Fibroblast of peridontal ligament (primary cell): ENCODE data around the gene TMEM40.
"Not testable (repeated sequence)": the region's sequence is repeated elsewhere in the genome, so short reads cannot be mapped to it uniquely, and the experiment has no call there.

Experiments
- DNase-seq: peaks from one replicate; pipeline ENCODE4 v3.0.0-alpha.2; 2010; ENCODE audit errors: extremely low read depth

The TMEM40 gene

DNA sequence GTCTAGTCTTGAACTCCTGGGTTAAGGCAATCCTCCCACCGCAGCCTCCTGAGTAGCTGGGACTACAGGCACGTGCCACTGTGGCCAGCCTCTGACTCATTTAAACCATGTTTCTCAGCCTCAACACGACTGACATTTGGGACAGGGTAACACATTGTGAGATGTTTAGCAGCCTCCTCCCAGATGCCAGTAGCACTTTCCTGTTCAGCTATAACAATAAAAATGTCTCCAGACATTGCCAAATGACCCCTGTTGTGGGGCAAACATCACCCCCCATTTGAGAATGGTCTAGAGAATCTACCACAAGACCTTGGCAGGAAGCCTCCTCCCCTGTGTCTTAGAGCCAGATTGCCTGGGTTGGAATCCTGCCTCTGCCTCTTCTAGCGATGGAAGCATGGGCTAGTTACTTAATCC is 8.4 kb downstream of the TMEM40 start:
- DNase-seq, result peak; percentile 88

DNA sequence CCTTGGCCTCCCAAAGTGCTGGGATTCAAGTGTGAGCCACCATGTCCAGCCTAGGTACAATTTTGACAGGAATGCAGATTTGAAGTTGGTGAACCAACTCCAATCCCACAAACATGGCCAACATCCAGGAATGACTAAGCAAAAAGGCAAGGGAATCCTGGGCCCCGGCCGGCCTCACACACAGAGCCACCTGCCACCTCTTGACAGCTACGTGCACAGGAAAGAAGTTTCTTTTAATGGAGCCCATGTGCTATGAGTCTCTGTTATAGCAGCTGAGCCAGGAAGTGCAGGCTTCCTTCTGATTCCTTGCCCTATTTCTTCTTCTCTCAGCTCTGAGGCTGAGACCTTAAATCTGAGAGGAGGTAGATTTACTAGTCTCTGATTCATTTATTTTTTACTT is 8.8 kb downstream of the TMEM40 start:
- peak; percentile 82 for DNase-seq

DNA sequence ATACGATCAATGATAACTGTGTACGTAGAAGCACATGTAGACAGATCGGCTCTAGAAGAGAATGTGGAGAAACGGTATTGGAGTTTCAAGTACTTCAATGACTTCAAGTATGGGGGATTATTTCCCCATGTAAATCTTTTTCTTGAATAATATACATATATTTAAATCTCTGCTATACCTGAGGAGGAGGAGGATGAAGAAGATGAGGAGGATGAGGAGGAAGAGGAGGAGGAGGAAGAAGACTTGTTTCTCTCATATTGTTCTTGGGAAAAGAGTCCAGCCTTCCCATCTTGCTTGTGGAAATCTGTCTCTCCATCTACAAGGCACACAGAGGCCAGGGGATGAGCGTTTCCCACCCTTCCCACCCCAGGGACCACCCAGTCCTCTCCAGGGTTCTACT is 10.6 kb downstream of the TMEM40 start:
- DNase-seq, result no peak

DNA sequence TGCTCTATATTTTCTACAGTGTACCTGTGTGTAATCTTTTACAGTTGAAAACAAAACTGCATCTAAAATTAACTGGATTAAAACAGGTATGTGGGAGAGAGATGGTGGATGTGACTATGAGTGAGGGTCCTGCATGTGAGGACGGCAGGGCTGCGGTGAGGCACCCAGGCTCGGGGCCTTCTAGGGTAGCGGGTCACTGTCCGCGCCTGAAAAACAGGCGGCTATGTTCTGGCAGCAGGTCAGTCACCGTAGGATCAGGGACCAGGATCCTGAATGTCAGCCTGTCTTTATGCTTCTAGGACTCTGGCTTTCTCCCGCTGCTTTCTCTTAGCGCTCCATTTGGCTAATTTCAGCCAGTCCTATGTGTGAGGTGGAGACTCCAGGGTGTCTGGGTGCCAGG is 12.6 kb downstream of the TMEM40 start:
- DNase-seq, result no peak

DNA sequence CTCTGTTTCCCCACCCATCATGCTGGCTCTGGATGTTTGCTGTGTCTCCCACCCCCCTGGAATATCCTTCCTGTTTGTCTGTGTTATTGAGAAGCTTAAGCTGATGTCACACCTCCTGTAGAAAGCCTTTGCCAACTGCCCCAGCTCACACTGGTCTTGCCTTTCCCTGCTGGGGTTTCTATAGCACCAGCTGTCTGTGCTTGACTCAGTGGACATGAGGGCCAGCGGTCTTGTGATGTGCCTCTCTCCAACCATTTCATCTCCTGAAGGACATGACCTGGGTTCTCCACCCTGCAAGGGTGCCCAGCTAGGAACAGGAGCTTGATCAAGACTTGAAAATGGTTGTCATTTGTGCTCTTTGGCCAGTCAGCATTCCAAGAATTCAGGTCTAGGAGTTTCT is 14.7 kb downstream of the TMEM40 start:
- DNase-seq, result no peak

DNA sequence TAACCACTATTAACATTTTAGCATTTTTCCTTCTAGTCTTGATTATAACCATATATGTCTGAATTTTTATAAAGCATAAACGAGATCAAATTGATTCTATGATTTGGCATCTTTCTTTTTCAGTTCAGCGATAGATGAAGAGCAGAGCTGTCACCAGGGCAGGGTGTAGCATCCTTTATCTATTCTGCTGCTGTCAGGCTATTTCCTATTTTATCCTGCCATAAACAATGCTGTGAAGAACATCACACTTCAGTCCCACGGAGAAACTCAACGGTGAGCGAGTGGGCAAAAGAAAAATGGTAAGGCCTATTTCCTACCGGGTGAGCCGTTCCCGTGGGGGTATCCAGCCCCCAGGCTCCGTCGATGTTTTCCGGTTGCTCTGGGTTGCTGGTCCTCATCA is 15.5 kb downstream of the TMEM40 start:
- DNase-seq, result no peak

DNA sequence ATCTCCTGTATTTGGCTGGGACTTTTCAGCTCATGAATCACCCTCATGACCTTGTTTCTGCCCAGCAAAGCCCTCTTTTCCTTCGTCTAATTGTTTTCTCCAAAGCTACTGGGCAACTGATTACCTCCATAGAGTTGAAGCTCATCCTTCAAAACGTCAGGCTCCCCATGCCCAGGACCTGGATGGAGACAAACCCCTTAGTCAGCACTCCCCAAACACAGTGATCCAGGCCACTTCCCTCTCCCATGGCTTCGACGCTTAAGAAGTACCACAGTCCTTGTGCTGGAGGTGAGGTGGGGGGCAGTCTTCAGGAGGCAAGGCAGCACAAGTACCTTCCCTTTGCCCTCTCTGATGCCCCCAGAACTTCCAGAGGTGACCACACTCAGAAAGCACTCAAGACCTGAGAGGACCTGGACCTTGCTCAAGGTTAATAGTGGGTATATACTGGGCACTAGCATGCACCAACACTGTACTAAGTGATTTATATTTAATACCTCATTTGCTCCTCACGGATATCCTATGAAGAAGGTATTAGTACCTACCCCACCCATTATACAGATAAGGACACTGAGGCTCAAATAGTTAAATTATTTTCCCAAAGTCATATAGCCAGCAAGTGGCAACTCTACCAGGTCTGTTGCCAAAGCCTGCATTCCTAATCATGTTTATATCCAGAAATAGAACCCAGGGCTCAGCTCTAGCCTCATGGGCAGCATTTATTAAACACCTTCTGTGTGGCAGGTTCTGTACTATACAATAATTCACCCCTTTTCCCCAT is 16.5 kb downstream of the TMEM40 start:
- DNase-seq, result no peak

DNA sequence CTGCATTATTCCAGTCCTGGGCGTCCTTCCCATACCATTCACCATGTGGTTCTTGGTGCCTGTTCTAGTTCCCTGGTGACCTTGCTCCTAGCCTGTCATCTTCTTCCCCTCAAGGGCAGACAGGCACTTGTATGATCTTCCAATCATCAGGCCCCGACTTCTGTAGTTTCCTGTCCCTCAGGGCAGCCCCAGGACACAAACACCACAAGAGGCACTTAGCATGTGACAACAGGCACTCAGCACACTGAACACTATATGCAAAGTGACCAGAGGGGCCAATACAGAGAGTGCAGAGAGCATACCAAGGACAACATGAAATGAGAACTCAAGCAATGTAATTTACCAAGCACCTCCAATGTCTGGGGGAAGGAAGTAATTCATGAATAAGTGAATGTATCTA is 17.9 kb downstream of the TMEM40 start:
- DNase-seq, result no peak

DNA sequence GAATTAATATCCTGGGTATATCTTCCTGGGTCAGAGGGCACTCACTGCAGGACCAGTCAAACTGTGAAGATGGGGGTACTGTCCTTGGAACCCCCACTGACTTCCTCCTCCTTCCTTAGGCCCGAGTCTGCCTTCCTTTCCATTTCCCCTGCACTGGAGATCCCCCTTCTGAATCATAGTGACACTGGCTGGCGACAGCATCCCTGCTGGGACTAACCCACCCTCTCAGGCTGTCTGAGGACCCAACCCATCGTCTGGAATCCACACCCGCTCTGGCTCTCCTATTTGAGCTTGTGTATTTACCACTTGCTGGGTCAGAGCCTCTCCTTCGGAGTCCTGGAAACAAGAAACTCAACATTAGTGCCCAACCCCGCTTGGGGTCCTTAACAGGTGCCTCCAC is 21.2 kb downstream of the TMEM40 start:
- DNase-seq, result no peak

DNA sequence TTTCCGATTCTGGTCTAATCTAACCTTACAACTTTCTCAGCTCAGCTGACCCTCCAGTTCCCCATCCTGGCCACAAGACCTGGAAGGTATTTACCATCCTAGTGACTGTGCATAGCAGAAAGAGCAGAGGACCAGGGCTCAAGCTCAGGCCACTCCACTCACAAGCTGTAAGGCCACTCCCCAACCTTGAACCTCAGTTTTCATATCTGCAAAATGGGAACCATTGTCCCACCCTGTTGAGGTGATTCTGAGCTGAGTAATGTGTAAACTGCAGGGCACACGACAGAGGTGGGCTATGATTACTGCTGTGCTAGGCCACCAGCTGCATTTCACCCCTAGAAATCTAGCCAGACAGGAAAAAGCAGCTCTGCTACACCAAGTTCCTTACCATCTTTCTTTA is 21.7 kb downstream of the TMEM40 start:
- no peak for DNase-seq

DNA sequence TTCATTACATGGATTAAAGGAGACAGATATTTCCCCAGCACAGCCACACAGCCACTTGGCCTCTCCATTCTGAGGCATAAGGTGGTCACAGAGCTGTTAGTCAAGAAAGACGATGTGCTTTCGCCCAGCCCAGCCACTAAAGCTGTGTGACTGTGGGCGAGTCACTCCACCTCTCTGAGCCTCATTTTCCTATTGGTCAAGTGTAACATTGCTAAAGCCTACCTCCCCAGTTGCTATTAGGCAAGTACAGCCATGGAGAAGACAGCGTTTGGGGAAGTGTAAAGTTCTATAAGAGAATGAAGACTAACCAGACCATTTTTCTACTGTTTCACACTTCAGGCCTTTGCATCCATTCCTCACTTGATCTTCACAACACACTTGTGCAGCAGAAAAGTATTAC is 24.1 kb downstream of the TMEM40 start:
- no peak for DNase-seq

DNA sequence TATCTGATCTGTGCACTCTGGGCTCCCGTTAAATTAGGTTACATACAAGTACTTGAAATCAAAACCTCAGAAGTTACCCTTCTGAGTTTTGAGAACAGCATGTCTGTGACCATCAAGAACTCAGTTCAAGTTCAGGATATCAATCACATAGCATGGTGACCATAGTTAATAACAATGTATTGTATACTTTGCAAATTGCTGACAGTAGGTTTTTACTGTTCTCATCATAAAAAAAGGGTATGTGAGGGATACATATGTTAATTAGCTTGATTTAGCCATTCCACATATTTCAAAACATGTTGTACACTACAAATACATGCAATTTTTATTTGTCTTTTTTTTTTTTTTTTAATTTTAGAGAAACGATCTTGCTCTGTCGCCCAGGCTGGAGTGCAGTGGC is 25.5 kb downstream of the TMEM40 start:
- DNase-seq, result no peak

DNA sequence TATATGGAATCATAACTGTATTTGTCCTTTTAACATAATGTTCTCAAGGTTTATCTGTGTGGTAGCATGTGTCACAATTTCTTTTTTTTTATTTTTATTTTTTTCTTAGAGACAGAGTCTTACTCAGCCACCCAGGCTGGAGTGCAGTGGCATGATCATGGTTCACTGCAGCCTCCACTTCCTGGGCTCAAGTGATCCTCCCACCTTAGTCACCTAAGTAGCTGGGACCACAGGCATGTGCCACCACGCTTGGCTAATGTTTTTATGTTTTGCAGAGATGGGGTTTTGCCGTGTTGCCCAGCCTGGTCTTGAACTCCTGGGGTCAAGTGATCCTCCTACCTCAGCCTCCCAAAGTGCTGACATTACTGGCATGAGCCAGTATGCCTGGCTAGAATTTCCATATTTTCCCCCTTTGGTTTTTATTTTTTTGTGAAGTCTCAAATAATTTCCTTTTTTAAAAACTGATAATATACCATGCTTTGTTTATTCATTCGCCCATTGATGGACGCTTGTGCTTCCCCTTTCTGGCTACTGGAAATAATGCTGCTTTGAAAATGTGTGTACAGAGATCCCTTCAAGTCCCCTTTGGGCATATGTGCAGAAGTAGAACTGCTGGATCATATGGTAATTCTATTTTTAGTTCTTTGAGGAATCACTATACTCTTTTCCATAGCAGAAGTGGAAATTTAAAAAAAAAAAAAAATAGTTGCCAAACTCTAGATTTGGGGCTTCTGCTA is 28.4 kb downstream of the TMEM40 start:
- DNase-seq, result no peak

DNA sequence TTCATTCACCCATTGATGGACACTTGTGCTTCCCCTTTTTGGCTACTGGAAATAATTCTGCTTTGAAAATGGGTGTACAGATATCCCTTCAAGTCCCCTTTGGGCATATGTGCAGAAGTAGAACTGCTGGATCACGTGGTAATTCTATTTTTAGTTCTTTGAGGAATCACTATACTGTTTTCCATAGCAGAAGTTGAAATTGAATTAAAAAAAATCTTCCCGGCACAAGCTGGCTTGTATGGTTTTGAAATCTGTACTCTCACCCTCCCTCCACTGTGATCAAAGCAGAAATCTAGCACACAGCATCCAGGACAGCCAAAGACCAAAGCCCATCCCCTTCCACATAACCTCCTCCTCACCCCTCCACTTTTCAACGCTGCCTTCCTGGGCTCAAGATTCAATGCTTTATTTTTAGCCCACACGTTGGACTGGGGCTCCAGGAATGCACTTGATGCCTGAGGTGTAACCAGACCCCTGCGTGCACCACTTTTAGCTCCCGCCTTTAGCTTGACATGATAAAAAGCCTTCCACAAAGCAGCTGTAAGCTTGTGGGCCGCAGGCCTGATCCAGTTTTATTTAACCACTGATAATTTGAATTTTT is 29.9 kb downstream of the TMEM40 start:
- DNase-seq, result no peak

DNA sequence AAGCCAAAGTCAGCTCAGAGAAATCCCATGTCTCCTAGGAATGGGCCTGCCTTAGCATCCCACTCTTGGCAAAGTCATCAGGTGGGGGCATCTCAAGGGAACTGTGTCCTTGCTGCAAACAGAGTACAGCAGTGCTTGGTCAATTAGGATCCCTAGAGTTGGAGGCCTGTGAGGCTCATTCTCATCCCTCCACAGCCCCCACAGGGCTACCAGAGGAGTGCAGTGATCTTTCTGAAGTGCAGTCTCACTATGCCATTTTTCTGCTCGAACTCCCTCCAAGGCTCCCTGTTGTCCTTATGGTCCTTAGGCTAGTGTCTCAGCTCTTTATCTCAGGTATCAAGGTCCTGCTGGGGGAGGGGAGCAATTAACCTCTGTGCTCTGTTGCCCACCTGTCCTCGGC is 31.1 kb downstream of the TMEM40 start:
- DNase-seq, result no peak

DNA sequence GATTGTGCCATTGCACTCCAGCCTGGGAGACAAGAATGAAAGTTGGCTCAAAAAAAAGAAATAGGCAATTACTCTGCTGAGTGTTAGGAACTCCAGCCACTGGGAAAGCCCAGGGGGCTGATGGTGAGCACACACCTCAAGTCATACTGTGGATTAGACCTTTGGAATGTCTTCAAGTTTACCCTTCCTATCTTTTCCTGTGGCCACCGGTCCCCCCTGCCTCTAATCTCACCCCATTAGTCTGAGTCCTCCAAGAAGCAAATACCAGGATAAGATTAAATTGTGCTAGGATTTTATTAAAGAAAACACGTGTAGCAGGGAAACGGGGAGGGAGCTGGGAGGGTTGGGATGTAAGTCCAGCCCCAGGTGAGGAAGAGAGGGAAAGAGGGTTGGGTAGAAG is 31.6 kb downstream of the TMEM40 start:
- DNase-seq, result no peak

DNA sequence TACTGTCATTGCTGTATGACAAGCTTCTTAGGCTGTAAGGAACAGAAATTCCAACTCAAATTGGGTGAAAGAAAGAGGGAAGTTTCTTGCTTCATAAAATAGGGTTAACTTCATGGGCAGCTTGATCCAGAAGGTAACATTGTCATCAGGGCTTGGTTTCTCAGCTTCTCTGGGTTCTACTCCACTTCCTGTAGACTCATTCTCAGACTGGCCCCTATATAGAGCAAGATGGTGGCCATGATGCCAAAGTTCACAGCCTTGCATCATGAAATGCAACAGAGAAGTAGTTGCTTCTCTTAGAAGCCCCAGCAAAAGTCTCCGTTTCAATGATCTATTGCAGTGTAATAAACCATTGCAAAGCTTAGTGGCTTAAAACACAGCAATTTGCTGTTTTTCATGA is 33.6 kb downstream of the TMEM40 start:
- no peak for DNase-seq

DNA sequence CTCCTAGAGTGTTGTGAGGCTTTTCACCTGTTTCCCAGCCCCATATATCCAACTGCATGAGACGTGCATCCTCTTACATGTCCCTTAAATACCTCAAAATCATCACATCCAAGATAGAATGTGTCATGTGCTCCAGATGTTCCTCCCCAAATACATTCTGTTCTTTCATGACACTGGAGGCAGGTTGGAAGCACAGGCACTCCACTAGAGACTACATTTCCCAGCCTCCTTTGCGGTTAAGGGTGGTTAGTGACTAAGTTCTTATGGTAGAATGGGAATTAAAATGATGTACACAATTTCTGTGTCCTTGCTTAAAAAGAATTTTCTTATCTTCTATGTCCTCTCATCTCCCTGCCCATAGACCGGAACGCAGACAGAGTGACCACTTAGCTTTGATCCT is 34.3 kb downstream of the TMEM40 start:
- no peak for DNase-seq

DNA sequence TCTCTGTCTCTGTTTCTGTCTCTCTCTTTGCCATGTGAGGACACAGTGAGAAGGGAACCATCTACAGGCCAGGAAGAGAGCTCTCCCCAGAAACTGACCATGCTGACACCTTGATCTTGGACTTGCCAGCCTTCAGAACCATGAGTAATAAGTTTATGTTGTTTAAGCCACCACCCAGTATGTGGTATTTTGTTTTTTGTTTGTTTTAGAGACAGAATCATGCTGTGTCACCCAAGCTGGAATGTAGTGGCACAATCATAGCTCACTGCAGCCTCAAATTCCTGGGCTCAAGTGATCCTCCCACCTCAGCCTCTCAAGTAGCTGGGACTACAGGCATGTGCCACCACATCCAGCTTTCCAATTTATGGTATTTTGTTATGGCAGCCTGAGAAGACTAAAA is 35.7 kb downstream of the TMEM40 start:
- not testable (repeated sequence) for DNase-seq

DNA sequence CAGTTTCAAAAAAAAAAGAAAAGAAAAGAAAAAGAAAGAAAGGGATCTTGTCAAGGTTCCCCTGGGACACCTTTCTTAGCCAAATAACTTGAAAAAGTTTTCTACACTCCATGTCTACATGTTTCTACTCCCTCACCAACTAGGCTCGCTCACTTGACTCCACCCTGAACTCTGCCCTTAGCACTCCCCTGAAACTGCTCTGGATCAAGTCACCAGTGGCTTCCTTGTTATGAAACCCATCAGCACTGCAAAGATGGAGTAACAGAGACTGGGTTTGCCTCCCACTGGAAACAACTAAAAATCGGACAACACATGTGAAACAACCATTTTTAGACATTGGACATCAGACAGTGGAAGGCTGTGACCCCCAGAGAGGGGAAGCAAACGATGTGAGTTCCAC is 36.8 kb downstream of the TMEM40 start:
- DNase-seq, result no peak

DNA sequence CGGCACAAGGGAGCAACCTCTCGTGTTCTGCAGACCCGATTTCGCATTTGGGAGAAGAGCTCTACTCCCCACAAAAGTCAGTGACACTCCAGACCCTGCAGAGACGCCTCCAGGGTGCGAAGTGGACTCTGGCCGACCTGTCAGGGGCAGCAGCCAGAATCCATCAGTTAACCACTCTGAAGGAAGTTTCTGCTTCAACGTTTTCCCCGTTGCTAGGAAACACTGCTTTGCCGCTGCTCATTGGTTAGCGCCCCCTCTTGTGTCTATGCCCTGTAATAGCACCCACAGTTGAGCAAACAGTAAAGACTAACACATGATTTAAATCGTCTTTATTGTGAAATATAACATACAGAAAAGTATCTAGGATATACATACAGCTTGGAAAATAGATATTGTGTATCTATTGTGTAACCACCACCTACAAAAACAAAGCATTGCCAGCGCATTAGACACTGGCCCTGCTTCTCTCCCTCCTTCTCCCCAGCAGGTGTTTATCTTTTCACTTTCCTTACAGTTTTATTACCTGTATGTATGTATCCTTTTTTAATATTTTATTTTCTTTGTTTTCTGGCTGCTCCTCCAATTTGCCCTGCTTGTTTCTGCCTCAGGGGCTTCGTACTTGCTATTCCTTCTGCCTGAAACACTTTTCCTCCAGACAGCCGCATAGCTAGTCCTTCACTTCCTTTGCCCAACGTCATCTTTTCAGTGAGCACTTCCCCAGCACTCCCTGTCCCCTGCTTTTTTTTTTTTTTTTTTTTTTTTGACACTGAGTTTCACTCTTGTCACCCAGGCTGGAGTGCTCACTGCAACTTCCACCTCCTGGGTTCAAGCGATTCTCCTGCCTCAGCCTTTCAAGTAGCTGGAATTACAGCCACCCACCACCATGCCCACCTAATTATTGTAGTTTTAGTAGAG is 38.8 kb downstream of the TMEM40 start:
- peak; percentile 88 for DNase-seq

DNA sequence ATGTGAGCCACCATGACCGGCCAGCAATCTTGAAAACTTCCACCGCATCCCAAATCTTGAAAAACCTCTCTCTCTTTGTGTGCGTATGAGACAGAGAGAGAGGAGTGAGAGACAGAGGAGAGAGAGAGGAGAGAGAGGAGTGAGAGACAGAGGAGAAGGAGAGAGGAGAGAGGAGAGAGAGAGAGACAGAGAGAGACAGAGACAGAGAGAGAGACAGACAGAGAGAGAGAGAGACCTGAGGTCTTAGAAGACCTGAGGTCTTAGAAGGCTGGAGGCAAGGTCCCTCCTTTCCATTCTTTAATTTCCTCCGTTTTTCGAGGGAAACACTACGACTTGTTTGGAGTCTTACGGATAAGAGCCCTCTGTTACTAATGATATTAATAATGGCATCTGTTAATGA is 39.5 kb downstream of the TMEM40 start:
- DNase-seq, result no peak
